SK-N-SH (cell line): Measurements from ENCODE around the gene AOAH. TPM values are rescaled to one million over a fixed set of nuclear protein-coding genes. Genes with fewer than 3 reads are reported as not detected.

Experiments
- CTCF ChIA-PET: fragments of 300-600, 350-600 bp; formaldehyde crosslinking; extraction: SDS; loops from one replicate; lab custom pipeline; 2021; lab: Yijun Ruan, JAX
- POLR2A ChIA-PET: fragments of 350-600 bp; sonication (Branson Sonifier 250); formaldehyde crosslinking; extraction: SDS; loops from one replicate; lab custom pipeline; 2020; ENCODE audit warnings: antibody characterized with exemption, inconsistent platforms; lab: Yijun Ruan, JAX
- DNase-seq: peaks from one replicate; pipeline ENCODE4 v3.0.0; 2012
- H2AFZ ChIP-seq: fragments of 200-600 bp; sonication (generic); 2 replicates; pipeline ENCODE4 v1.8.1; 2016; ENCODE audit warnings: antibody characterized with exemption, mild to moderate bottlenecking, low read depth
- H3F3A ChIP-seq: fragments of 200-600 bp; sonication (generic); replicated peaks from 2 replicates; pipeline ENCODE3; 2016; ENCODE audit warnings: antibody characterized with exemption, mild to moderate bottlenecking; ENCODE audit not compliant: insufficient read depth
- H3K27ac ChIP-seq, 2 experiments: fragments of 200-500 bp in 1 of 2; fragments of 200-600 bp in 1 of 2; sonication (Bioruptor generic) in 1 of 2; sonication (generic), shearing (Covaris generic) in 1 of 2; 2 replicates each; pipeline versions ENCODE4 v1.5.1 to v1.6.1; 2014 to 2016; ENCODE audit warnings: low read depth in 2 of 2, inconsistent platforms in 1 of 2, low read length in 1 of 2, mild to moderate bottlenecking in 1 of 2, mixed read lengths in 1 of 2
- H3K27me3 ChIP-seq: fragments of 200-600 bp; sonication (generic), shearing (Covaris generic); 2 replicates; pipeline ENCODE4 v1.6.1; 2016; ENCODE audit warnings: mixed run types; ENCODE audit not compliant: insufficient read depth
- H3K36me3 ChIP-seq, 2 experiments: fragments of 200-500 bp in 1 of 2; fragments of 200-600 bp in 1 of 2; sonication (Bioruptor generic) in 1 of 2; sonication (generic) in 1 of 2; replicated peaks in 1 of 2; 2 replicates each; pipeline versions ENCODE3 to v1.5.1; 2014 to 2016; ENCODE audit warnings: low read length in 1 of 2, mild to moderate bottlenecking in 1 of 2; ENCODE audit not compliant: insufficient read depth in 2 of 2, control insufficient read depth in 1 of 2
- H3K4me1 ChIP-seq, 2 experiments: fragments of 200-500 bp in 1 of 2; fragments of 200-600 bp in 1 of 2; sonication (Bioruptor generic) in 1 of 2; sonication (generic), shearing (Covaris generic) in 1 of 2; 2 replicates each; pipeline versions ENCODE4 v1.5.1 to v1.6.1; 2014 to 2016; ENCODE audit warnings: low read depth in 1 of 2, low read length in 1 of 2, mixed run types in 1 of 2; ENCODE audit not compliant: insufficient read depth in 2 of 2, control insufficient read depth in 1 of 2
- H3K4me2 ChIP-seq: fragments of 200-600 bp; sonication (generic), shearing (Covaris generic); 2 replicates; pipeline ENCODE4 v1.6.1; 2017; ENCODE audit warnings: mixed run types
- H3K4me3 ChIP-seq, 2 experiments: fragments of 200-500 bp in 1 of 2; fragments of 200-600 bp in 1 of 2; sonication (Bioruptor generic) in 1 of 2; sonication (generic), shearing (Covaris generic) in 1 of 2; 2 replicates each; pipeline versions ENCODE4 v1.5.1 to v1.8.1; 2014 to 2016; ENCODE audit warnings: low read depth in 2 of 2, inconsistent platforms in 1 of 2, low read length in 1 of 2, mild to moderate bottlenecking in 1 of 2, mixed read lengths in 1 of 2, moderate library complexity in 1 of 2
- H3K79me2 ChIP-seq: fragments of 200-600 bp; sonication (generic); 2 replicates; pipeline ENCODE4 v1.8.1; 2017; ENCODE audit warnings: mild to moderate bottlenecking; ENCODE audit not compliant: insufficient read depth
- H3K9ac ChIP-seq: fragments of 200-600 bp; sonication (generic); 2 replicates; pipeline ENCODE4 v1.6.1; 2017; ENCODE audit warnings: mixed run types
- H3K9me2 ChIP-seq: fragments of 200-600 bp; sonication (generic); 2 replicates; pipeline ENCODE4 v1.6.1; 2017; ENCODE audit warnings: mixed run types
- H3K9me3 ChIP-seq: fragments of 200-600 bp; sonication (generic); 2 replicates; pipeline ENCODE4 v1.6.1; 2017; ENCODE audit warnings: mixed run types, mild to moderate bottlenecking, moderate library complexity
- H4K20me1 ChIP-seq: fragments of 200-600 bp; sonication (generic); 2 replicates; pipeline ENCODE4 v1.6.1; 2017; ENCODE audit warnings: mild to moderate bottlenecking, mixed run types; ENCODE audit not compliant: insufficient read depth
- CHD2 ChIP-seq: fragments of 150-350 bp; IDR thresholded peaks from 2 replicates; pipeline ENCODE4 v1.6.1; 2018; ENCODE audit warnings: low read length; ENCODE audit not compliant: partially characterized antibody
- ELF1 ChIP-seq: IDR thresholded peaks from 2 replicates; pipeline ENCODE4 v1.4.0; 2012
- EP300 ChIP-seq, 2 experiments: IDR thresholded peaks; 2 replicates each; pipeline versions ENCODE4 v1.4.0 to v1.6.1; 2012; ENCODE audit warnings: borderline replicate concordance in 1 of 2, low read depth in 1 of 2, low read length in 1 of 2
- GABPA ChIP-seq: IDR thresholded peaks from 2 replicates; pipeline ENCODE4 v1.4.0; 2012; ENCODE audit warnings: low read depth, mild to moderate bottlenecking
- JUND ChIP-seq: IDR thresholded peaks from 2 replicates; pipeline ENCODE4 v1.4.0; 2012
- MEF2A ChIP-seq: IDR thresholded peaks from 2 replicates; pipeline ENCODE4 v1.4.0; 2012; ENCODE audit warnings: low read depth, borderline replicate concordance
- RAD21 ChIP-seq: IDR thresholded peaks from 2 replicates; pipeline ENCODE4 v1.6.1; 2012; ENCODE audit warnings: mild to moderate bottlenecking, low read length
- RCOR1 ChIP-seq: fragments of 150-350 bp; IDR thresholded peaks from 2 replicates; pipeline ENCODE4 v1.6.1; 2017; ENCODE audit warnings: antibody characterized with exemption, low read length
- RFX5 ChIP-seq: IDR thresholded peaks from 2 replicates; pipeline ENCODE4 v1.6.1; 2012; ENCODE audit warnings: mild to moderate bottlenecking, improper control_type of control experiment, low read length
- SIN3A ChIP-seq: IDR thresholded peaks from 2 replicates; pipeline ENCODE4 v1.6.1; 2012; ENCODE audit warnings: low read depth, mild to moderate bottlenecking, low read length, moderate library complexity, borderline replicate concordance
- WGBS: methylation state at CpG from one replicate; pipeline ENCODE4 v1.1.6; 2017; ENCODE audit warnings: low lambda C conversion rate; 5-methylcytosine and 5-hydroxymethylcytosine counted together
- polyA plus RNA-seq, 3 experiments: library from polyadenylated mRNA; depleted of rRNA; stranded (reverse); fragments of >200 nt; gene quantifications; 2 replicates each; pipeline ENCODE4 v1.2.3, GENCODE V29; 2012
- TF ChIP-seq, protein P1 (sequence below): IDR thresholded peaks from 2 replicates; pipeline ENCODE4 v1.4.0; 2012; ENCODE audit warnings: low read depth, borderline replicate concordance
- TF ChIP-seq, protein P2 (sequence below): fragments of 200-600 bp; sonication (generic); IDR thresholded peaks from 2 replicates; pipeline ENCODE4 v1.6.1; 2017; ENCODE audit warnings: antibody characterized with exemption, mild to moderate bottlenecking, moderate library complexity
- TF ChIP-seq, protein P3 (sequence below): IDR thresholded peaks from 2 replicates; pipeline ENCODE4 v1.6.1; 2012; ENCODE audit warnings: mild to moderate bottlenecking, low read depth, low read length, moderate library complexity
- TF ChIP-seq, protein P4 (sequence below): IDR thresholded peaks from 2 replicates; pipeline ENCODE4 v1.4.0; 2012; ENCODE audit warnings: low read depth, borderline replicate concordance

AOAH gene
- polyA plus RNA-seq, 1 of the 3 experiments (the other 2 are of a cell fraction): not detected

DNA sequence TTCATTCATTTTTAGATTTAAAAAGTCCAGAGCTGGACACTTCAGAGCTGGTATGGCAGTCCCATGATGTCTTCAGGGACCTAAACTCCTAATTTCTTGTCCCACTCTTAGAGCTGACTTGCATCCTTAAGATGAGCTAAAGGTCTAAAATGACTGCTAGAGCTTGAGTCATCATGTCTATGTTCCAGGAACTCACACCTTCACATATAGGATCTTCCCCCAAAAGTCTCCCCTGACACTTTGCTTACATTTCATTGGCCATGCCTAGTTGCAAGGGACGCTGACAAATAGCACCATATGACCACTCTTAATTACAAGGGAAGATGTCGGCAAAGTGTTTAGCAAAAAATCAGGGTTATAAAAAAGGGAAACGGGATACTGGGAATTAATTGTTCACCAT is 10.4 kb upstream of the AOAH start:
- H4K20me1 ChIP-seq: no peaks in the 10 kb centered on the region
- no peaks in the 10 kb centered on the region for H3K9me3 ChIP-seq
- no peaks in the 10 kb centered on the region for H3K27me3 ChIP-seq
- no peaks in the 10 kb centered on the region for H3K36me3 ChIP-seq
- no peaks in the 10 kb centered on the region for H3K79me2 ChIP-seq
- H3K4me2 ChIP-seq: no peak overlapping the region
- no peaks in the 10 kb centered on the region for H3F3A ChIP-seq
- CTCF ChIA-PET: interaction anchor here (0.8 to 2.2 kb wide), 3 partner anchors 12 to 69 kb away, joined by 3 to 9 read pairs (median 7); no protein-coding TSS in a partner anchor
- TF ChIP-seq, protein P1, sequence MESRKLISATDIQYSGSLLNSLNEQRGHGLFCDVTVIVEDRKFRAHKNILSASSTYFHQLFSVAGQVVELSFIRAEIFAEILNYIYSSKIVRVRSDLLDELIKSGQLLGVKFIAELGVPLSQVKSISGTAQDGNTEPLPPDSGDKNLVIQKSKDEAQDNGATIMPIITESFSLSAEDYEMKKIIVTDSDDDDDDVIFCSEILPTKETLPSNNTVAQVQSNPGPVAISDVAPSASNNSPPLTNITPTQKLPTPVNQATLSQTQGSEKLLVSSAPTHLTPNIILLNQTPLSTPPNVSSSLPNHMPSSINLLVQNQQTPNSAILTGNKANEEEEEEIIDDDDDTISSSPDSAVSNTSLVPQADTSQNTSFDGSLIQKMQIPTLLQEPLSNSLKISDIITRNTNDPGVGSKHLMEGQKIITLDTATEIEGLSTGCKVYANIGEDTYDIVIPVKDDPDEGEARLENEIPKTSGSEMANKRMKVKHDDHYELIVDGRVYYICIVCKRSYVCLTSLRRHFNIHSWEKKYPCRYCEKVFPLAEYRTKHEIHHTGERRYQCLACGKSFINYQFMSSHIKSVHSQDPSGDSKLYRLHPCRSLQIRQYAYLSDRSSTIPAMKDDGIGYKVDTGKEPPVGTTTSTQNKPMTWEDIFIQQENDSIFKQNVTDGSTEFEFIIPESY: no peak
- TF ChIP-seq EP300 (IDR thresholded peaks at IDR 0.05; ENCODE audit: borderline replicate concordance in 1 of 2, low read depth in 1 of 2, low read length in 1 of 2): no peak
- no peak for TF ChIP-seq RFX5
- TF ChIP-seq, protein P2, sequence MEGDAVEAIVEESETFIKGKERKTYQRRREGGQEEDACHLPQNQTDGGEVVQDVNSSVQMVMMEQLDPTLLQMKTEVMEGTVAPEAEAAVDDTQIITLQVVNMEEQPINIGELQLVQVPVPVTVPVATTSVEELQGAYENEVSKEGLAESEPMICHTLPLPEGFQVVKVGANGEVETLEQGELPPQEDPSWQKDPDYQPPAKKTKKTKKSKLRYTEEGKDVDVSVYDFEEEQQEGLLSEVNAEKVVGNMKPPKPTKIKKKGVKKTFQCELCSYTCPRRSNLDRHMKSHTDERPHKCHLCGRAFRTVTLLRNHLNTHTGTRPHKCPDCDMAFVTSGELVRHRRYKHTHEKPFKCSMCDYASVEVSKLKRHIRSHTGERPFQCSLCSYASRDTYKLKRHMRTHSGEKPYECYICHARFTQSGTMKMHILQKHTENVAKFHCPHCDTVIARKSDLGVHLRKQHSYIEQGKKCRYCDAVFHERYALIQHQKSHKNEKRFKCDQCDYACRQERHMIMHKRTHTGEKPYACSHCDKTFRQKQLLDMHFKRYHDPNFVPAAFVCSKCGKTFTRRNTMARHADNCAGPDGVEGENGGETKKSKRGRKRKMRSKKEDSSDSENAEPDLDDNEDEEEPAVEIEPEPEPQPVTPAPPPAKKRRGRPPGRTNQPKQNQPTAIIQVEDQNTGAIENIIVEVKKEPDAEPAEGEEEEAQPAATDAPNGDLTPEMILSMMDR: no peak
- no peak for TF ChIP-seq MEF2A
- no peak for TF ChIP-seq GABPA
- TF ChIP-seq, protein P3, sequence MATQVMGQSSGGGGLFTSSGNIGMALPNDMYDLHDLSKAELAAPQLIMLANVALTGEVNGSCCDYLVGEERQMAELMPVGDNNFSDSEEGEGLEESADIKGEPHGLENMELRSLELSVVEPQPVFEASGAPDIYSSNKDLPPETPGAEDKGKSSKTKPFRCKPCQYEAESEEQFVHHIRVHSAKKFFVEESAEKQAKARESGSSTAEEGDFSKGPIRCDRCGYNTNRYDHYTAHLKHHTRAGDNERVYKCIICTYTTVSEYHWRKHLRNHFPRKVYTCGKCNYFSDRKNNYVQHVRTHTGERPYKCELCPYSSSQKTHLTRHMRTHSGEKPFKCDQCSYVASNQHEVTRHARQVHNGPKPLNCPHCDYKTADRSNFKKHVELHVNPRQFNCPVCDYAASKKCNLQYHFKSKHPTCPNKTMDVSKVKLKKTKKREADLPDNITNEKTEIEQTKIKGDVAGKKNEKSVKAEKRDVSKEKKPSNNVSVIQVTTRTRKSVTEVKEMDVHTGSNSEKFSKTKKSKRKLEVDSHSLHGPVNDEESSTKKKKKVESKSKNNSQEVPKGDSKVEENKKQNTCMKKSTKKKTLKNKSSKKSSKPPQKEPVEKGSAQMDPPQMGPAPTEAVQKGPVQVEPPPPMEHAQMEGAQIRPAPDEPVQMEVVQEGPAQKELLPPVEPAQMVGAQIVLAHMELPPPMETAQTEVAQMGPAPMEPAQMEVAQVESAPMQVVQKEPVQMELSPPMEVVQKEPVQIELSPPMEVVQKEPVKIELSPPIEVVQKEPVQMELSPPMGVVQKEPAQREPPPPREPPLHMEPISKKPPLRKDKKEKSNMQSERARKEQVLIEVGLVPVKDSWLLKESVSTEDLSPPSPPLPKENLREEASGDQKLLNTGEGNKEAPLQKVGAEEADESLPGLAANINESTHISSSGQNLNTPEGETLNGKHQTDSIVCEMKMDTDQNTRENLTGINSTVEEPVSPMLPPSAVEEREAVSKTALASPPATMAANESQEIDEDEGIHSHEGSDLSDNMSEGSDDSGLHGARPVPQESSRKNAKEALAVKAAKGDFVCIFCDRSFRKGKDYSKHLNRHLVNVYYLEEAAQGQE: no peak
- no peak for TF ChIP-seq RAD21
- TF ChIP-seq SIN3A: no peak
- H3K4me1 ChIP-seq: no peaks in the 10 kb centered on the region; a peak in 1 of 4 replicates
- H2AFZ ChIP-seq: no peak overlapping the region
- H3K4me3 ChIP-seq: no peak overlapping the region
- H3K9me2 ChIP-seq: no peaks in the 10 kb centered on the region
- POLR2A ChIA-PET: interaction anchor here (0.9 kb wide), 1 partner anchor 10 kb away, joined by 5 read pairs; no protein-coding TSS in a partner anchor
- H3K27ac ChIP-seq: no peak overlapping the region
- H3K9ac ChIP-seq: no peak overlapping the region
- no peak for DNase-seq
- WGBS: 42% methylated on average over 3 of the region's 3 CpGs

DNA sequence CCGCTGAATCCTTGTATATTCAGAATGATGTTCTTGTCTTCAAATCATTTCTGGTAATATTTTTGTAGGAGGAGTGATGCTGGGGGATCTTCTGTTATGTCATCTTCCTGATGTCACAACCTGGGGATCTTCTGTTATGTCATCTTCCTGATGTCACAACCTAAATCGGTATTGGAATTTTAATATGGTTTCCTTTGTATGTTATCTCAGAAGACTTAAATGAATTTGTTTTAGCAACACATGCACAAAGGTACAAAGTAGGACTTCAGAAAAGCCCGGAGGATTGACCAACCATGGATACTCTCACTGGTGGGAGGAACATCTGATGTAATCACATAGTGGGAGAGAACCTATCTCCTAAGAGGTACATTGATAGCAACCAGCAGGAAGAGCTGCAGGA is 9.1 kb upstream of the AOAH start:
- no peak for DNase-seq
- Histone ChIP-seq H3K36me3 (no peaks in the 10 kb centered on the region), H3K27ac (no peak overlapping the region), H3K4me2 (no peak overlapping the region), H3K9me3 (no peaks in the 10 kb centered on the region), H3K9me2 (no peaks in the 10 kb centered on the region), H3K4me3 (no peak overlapping the region), H3K4me1 (no peaks in the 10 kb centered on the region; a peak in 1 of 4 replicates), H3F3A (no peaks in the 10 kb centered on the region), H4K20me1 (no peaks in the 10 kb centered on the region), H2AFZ (no peak overlapping the region), H3K9ac (no peak overlapping the region), H3K79me2 (no peaks in the 10 kb centered on the region), H3K27me3 (no peaks in the 10 kb centered on the region)
- 40% methylated on average over 3 of the region's 3 CpGs for whole genome bisulfite sequencing
- ChIA-PET CTCF (no interaction called here), POLR2A (no interaction called here)
- TF ChIP-seq RCOR1 (no peak), RAD21 (no peak), JUND (no peak), CHD2 (no peak), MEF2A (no peak), ELF1 (no peak)
- TF ChIP-seq, protein P4, sequence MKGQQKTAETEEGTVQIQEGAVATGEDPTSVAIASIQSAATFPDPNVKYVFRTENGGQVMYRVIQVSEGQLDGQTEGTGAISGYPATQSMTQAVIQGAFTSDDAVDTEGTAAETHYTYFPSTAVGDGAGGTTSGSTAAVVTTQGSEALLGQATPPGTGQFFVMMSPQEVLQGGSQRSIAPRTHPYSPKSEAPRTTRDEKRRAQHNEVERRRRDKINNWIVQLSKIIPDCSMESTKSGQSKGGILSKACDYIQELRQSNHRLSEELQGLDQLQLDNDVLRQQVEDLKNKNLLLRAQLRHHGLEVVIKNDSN: no peak
- TF ChIP-seq, protein P1: no peak
- TF ChIP-seq, protein P2: no peak
